ENCODE data around the gene ZFYVE28. TPM values are rescaled to one million over a fixed set of nuclear protein-coding genes. Genes with fewer than 3 reads are reported as not detected.
"Not testable (repeated sequence)": the region's sequence is repeated elsewhere in the genome, so short reads cannot be mapped to it uniquely, and the experiment has no call there.

ZFYVE28 gene
- total RNA-seq = 10 to 100 TPM in 8 of 9 donors, 1 to 10 TPM in 1; 8.5 to 23.5 (median 15.3) TPM
- 10 to 100 TPM in 2 of 3 donors, 1 to 10 TPM in 1; 4.3 to 24.6 (median 20.0) TPM for polyA plus RNA-seq
- long read RNA-seq, donor 1, partial matches to known transcripts = 0 of 1 reads
- long read RNA-seq, donor 1, other reads (novel, unspliced or antisense) = 0 of 1 reads
- long read RNA-seq, donor 2, full-length matches to known transcripts = 2 of 2 reads
- long read RNA-seq, donor 2, partial matches to known transcripts = 0 of 2 reads
- long read RNA-seq, donor 2, other reads (novel, unspliced or antisense) = 0 of 2 reads
- long read RNA-seq, donor 3 = 0 reads
- long read RNA-seq, donor 4, partial matches to known transcripts = 4 of 5 reads
- long read RNA-seq, donor 4, other reads (novel, unspliced or antisense) = 1 of 5 reads
- long read RNA-seq, donor 5, full-length matches to known transcripts = 29 of 52 reads
- long read RNA-seq, donor 5, partial matches to known transcripts = 8 of 52 reads
- long read RNA-seq, donor 5, other reads (novel, unspliced or antisense) = 15 of 52 reads
- long read RNA-seq, donor 6, partial matches to known transcripts = 0 of 5 reads
- long read RNA-seq, donor 6, other reads (novel, unspliced or antisense) = 4 of 5 reads
- long read RNA-seq, donor 7 = 0 reads
- long read RNA-seq, donor 8, partial matches to known transcripts = 0 of 1 reads
- long read RNA-seq, donor 8, other reads (novel, unspliced or antisense) = 0 of 1 reads
- long read RNA-seq, donor 9 = 0 reads
- long read RNA-seq, donor 10 = 0 reads

GRCh38 chr4:2417765-2418649 is at the start of gene ZFYVE28:
ZFYVE28 (minus strand) TSS chr4:2418645; CDS start chr4:2418323, 322 bp downstream.
- Histone ChIP-seq H3K9me3 (replicated peaks in 1 of 3) (no peaks in the 10 kb centered on the region), H3K36me3 (replicated peaks in 1 of 2) (no peaks in the 10 kb centered on the region), H3K27ac (peak within 1 kb of the TSS in 3 of 5 donors; percentile 35 to 72 (median 68)), H3K4me1 (replicated peaks in 1 of 2) (peaks cover 20 to 28% of the 10 kb centered on the region in 2 donors), H3K27me3 (no peaks in the 10 kb centered on the region), H3K4me3 (peak within 1 kb of the TSS in 2 of 4 donors; percentile 44 to 86)
- peak in 5 of 7 donors; percentile 31 to 63 (median 48) for DNase-seq
- 0 to 2% (median 1%) methylated on average over 23 to 90 of the region's 90 CpGs for WGBS, 4 donors
- intact Hi-C loops (cut with DNase I) = no loop called here
- peak; percentile 18 to 50 for TF ChIP-seq POLR2A (IDR thresholded peaks at IDR 0.05)
- TF ChIP-seq CTCF (IDR thresholded peaks at IDR 0.05) = no peak

- H3K27me3 ChIP-seq; DNase-seq; intact Hi-C loops (cut with DNase I): not testable (repeated sequence)
Measured at GRCh38 chr4:2465544-2465943, 47.1 kb upstream of the ZFYVE28 start.

GRCh38 chr4:2465032-2465431 is 46.6 kb upstream of the ZFYVE28 start:
- no peaks in the 10 kb centered on the region for H3K9me3 ChIP-seq (replicated peaks in 1 of 3)
- H3K4me1 ChIP-seq (replicated peaks in 1 of 2) = peaks cover 15 to 20% of the 10 kb centered on the region in 2 donors
- WGBS, 4 donors = 69 to 89% (median 85%) methylated on average over 3 to 6 of the region's 6 CpGs
- DNase-seq = peak in 3 of 7 donors; percentile 34 to 57 (median 43)
- no peaks in the 10 kb centered on the region for H3K27me3 ChIP-seq
- H3K36me3 ChIP-seq (replicated peaks in 1 of 2) = no peaks in the 10 kb centered on the region
- no peak overlapping the region for H3K4me3 ChIP-seq
- intact Hi-C loops (cut with DNase I) = no loop called here
- no peak overlapping the region for H3K27ac ChIP-seq
- TF ChIP-seq CTCF (IDR thresholded peaks at IDR 0.05) (no peak), POLR2A (IDR thresholded peaks at IDR 0.05) (no peak)

More at GRCh38 chr4:2465544-2465943, 47.1 kb upstream of the ZFYVE28 start:
- not testable (repeated sequence) for H3K9me3 ChIP-seq (replicated peaks in 1 of 3); H3K27ac ChIP-seq; H3K36me3 ChIP-seq (replicated peaks in 1 of 2); H3K4me3 ChIP-seq
- H3K4me1 ChIP-seq (replicated peaks in 1 of 2) = peaks cover 20 to 25% of the 10 kb centered on the region in 2 donors

GRCh38 chr4:2462992-2463762 is 44.7 kb upstream of the ZFYVE28 start:
- Histone ChIP-seq H3K4me1 (replicated peaks in 1 of 2) (peaks cover 11 to 16% of the 10 kb centered on the region in 2 donors), H3K4me3 (peak overlapping the region in 1 of 4 donors; percentile 80), H3K9me3 (replicated peaks in 1 of 3) (no peaks in the 10 kb centered on the region), H3K27me3 (no peaks in the 10 kb centered on the region), H3K36me3 (replicated peaks in 1 of 2) (no peaks in the 10 kb centered on the region), H3K27ac (peak overlapping the region in 3 of 5 donors; percentile 33 to 78 (median 65))
- 39 to 67% (median 43%) methylated on average over 17 to 35 of the region's 35 CpGs for WGBS, 4 donors
- TF ChIP-seq CTCF (IDR thresholded peaks at IDR 0.05) = no peak
- TF ChIP-seq POLR2A (IDR thresholded peaks at IDR 0.05) = no peak
- intact Hi-C loops (cut with DNase I) = no loop called here
- DNase-seq = no peak

Data from adrenal gland (tissue), 19 donors.